ENCODE measurements around the gene IL10RA. TPM values are rescaled to one million over a fixed set of nuclear protein-coding genes. Genes with fewer than 3 reads are reported as not detected.

IL10RA gene
- total and polyA plus RNA-seq, 9 of the 15 experiments (the other 6 are each of a cell fraction or from before 2014, with no cell fraction given): 0.17 to 17.3 (median 2.9) TPM

GRCh38 chr11:118014022-118014421, 27.8 kb downstream of the IL10RA start:
- no peak for ATAC-seq

More at GRCh38 chr11:118014022-118014421, 27.8 kb downstream of the IL10RA start:
- no peak overlapping the region for H3K4me2 ChIP-seq (ENCODE audit: insufficient read depth, low read length)
- no peak for DNase-seq (ENCODE audit: extremely low read depth in 1 of 4, low spot score in 3 of 4)
- no peak overlapping the region for H3K27ac ChIP-seq (ENCODE audit: extremely low read depth, low read depth, low read length)
- H3K9me1 ChIP-seq (ENCODE audit: control insufficient read depth, insufficient read depth, low read length): no peaks in the 10 kb centered on the region
- TF ChIP-seq JUND (IDR thresholded peaks at IDR 0.05; ENCODE audit: borderline replicate concordance, low read depth, low read length) (no peak), JUND (tag; IDR thresholded peaks at IDR 0.05; ENCODE audit: borderline replicate concordance, low read depth, low read length) (no peak), SRSF1 (IDR thresholded peaks at IDR 0.05; ENCODE audit: low read depth, low read length) (no peak), KHSRP (IDR thresholded peaks at IDR 0.05) (0 out of 2 replicates have a peak, but pooled peaks have one; percentile 10), CBFB (CRISPR knock-in tag; IDR thresholded peaks at IDR 0.05) (no peak), ZNF551 (CRISPR knock-in tag; IDR thresholded peaks at IDR 0.05) (no peak), L3MBTL2 (IDR thresholded peaks at IDR 0.05) (no peak), NKRF (IDR thresholded peaks at IDR 0.05; ENCODE audit: borderline replicate concordance) (0 out of 2 replicates have a peak, but pooled peaks have one; percentile 25), ZNF431 (CRISPR knock-in tag; IDR thresholded peaks at IDR 0.05) (no peak), ETS1 (conservative IDR thresholded peaks at IDR 0.05; ENCODE audit: control insufficient read depth, low read depth, low read length) (no peak), NRF1 (conservative IDR thresholded peaks at IDR 0.05 in 1 of 2, IDR thresholded peaks at IDR 0.05 in 1 of 2) (no peak), NFYB (IDR thresholded peaks at IDR 0.05; ENCODE audit: extremely low read depth, insufficient read length) (no peak), ZNF140 (CRISPR knock-in tag; IDR thresholded peaks at IDR 0.05) (no peak), CTBP1 (IDR thresholded peaks at IDR 0.05; ENCODE audit: borderline replicate concordance) (peak; percentile 4; the same call in 1 of the 2 replicates), ELK3 (CRISPR knock-in tag; IDR thresholded peaks at IDR 0.05) (no peak)
- intact Hi-C loops (cut with micrococcal nuclease): no loop called here
- WGBS (ENCODE audit: insufficient coverage, low coverage, missing lambda C conversion rate): 42% methylated on average over 3 of the region's 3 CpGs
- no peaks in the 10 kb centered on the region for H3K79me2 ChIP-seq (ENCODE audit: control insufficient read depth, insufficient read depth, low read length)
- no TSS peak for BruUV-seq (replicated peaks)
- ChIA-PET POLR2A (interaction anchor here (1.0 kb wide), 1 partner anchor 12 kb away, joined by 7 read pairs; no protein-coding TSS in a partner anchor), CTCF (ENCODE audit: low intra/inter-chr PET ratio) (no interaction called here)
- no peak overlapping the region for H3K4me3 ChIP-seq
- H3K9ac ChIP-seq (ENCODE audit: insufficient read depth in 1 of 2, low read depth in 2 of 2, low read length in 2 of 2): no peak overlapping the region
- no peaks in the 10 kb centered on the region for H3K27me3 ChIP-seq (ENCODE audit: control insufficient read depth in 2 of 2, insufficient read depth in 2 of 2, low read length in 2 of 2)
- no peaks in the 10 kb centered on the region; the same call in 2 of the 3 replicates for H3K36me3 ChIP-seq (ENCODE audit: control insufficient read depth, insufficient read depth, low read length)
- no peaks in the 10 kb centered on the region for H4K20me1 ChIP-seq (replicated peaks; ENCODE audit: control insufficient read depth, insufficient read depth, low read length)
- peaks cover 37 to 40% of the 10 kb centered on the region in 2 experiments for H3K4me1 ChIP-seq (replicated peaks in 1 of 2; ENCODE audit: control insufficient read depth in 2 of 2, insufficient read depth in 2 of 2, low read length in 2 of 2)
- no peak for FAIRE-seq
- no peak overlapping the region for H2AFZ ChIP-seq (ENCODE audit: low read depth, low read length)
- H3K9me3 ChIP-seq (replicated peaks; ENCODE audit: control insufficient read depth, insufficient read depth, low read depth, low read length): no peaks in the 10 kb centered on the region
- in situ Hi-C loops (cut with MboI): no loop called here
